ENCODE data around the gene ZDHHC21. TPM values are rescaled to one million over a fixed set of nuclear protein-coding genes. Genes with fewer than 3 reads are reported as not detected.

Gene ZDHHC21
- total RNA-seq, 1 experiment from 2014 or later, result 9.0 TPM

DNA sequence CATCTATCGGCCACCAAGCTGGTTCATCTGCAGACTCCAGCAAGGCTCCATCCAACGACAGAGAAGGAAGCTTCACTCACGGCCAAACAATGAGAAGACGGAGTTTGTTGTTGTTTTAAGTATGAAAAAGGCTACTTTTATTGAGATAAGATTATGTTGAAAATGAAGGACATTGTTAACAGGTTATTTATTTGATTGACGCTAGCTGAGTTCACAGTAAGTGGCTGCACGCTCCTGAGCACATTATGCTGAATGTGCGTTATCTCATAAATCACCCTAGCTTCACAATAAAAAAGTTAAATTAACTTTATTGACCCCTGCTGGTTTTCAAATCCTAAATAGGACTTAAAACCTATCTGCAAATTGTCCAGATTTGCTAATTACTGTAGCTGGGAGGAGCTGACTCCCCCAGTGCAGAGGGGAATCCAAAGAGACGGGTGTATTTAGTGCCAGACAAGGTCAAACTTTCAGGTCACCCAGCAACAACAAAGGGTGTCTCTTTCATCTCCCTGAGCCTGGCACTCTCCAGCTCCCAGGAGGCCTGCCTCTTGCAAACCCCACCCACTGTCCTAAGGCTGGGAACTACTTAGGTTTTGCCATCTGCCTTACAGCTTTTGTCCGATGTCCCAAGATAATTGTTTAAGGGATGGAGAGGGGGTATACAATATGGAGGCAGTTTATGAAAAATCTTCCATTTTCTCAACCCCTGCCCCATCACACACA is 129.2 kb downstream of the ZDHHC21 start:
- no peak overlapping the region for H3K18ac ChIP-seq (ENCODE audit: insufficient read length, low read depth, low read length)
- no peak overlapping the region for H2BK20ac ChIP-seq (ENCODE audit: low read depth, low read length, poor library complexity, severe bottlenecking)
- no peaks in the 10 kb centered on the region for H3K9me3 ChIP-seq (ENCODE audit: control insufficient read depth, low read depth, low read length)
- H3K79me1 ChIP-seq (ENCODE audit: insufficient read depth, low read depth, low read length, poor library complexity, severe bottlenecking), result no peaks in the 10 kb centered on the region
- no peak overlapping the region for H3K27ac ChIP-seq (ENCODE audit: insufficient read length, low read depth, low read length)
- H3K23ac ChIP-seq (ENCODE audit: insufficient read length, low read depth, low read length), result no peak overlapping the region
- no peaks in the 10 kb centered on the region for H4K20me1 ChIP-seq (ENCODE audit: control insufficient read depth, insufficient read depth, insufficient read length)
- Mint-ChIP-seq H3K36me3 (ENCODE audit: insufficient read depth in 1 of 3, low read depth in 3 of 3) (no peaks in the 10 kb centered on the region), H3K4me1 (peaks cover 24 to 42% of the 10 kb centered on the region in 2 experiments), H3K9me3 (no peaks in the 10 kb centered on the region; a peak in 1 of 5 replicates), H3K27ac (no peak overlapping the region), H3K4me3 (no peak overlapping the region), H3K27me3 (ENCODE audit: low read depth) (no peaks in the 10 kb centered on the region)
- H4K8ac ChIP-seq (replicated peaks; ENCODE audit: insufficient read length, low read depth, low read length), result no peak overlapping the region
- TF ChIP-seq, protein P1, sequence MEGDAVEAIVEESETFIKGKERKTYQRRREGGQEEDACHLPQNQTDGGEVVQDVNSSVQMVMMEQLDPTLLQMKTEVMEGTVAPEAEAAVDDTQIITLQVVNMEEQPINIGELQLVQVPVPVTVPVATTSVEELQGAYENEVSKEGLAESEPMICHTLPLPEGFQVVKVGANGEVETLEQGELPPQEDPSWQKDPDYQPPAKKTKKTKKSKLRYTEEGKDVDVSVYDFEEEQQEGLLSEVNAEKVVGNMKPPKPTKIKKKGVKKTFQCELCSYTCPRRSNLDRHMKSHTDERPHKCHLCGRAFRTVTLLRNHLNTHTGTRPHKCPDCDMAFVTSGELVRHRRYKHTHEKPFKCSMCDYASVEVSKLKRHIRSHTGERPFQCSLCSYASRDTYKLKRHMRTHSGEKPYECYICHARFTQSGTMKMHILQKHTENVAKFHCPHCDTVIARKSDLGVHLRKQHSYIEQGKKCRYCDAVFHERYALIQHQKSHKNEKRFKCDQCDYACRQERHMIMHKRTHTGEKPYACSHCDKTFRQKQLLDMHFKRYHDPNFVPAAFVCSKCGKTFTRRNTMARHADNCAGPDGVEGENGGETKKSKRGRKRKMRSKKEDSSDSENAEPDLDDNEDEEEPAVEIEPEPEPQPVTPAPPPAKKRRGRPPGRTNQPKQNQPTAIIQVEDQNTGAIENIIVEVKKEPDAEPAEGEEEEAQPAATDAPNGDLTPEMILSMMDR (conservative IDR thresholded peaks at IDR 0.05), result no peak
- H4K91ac ChIP-seq (ENCODE audit: insufficient read length, low read depth, low read length), result no peak overlapping the region
- 100% methylated on average over 1 of the region's 9 CpGs for WGBS (ENCODE audit: extremely low coverage, insufficient read length, low lambda C conversion rate)
- H3K56ac ChIP-seq (ENCODE audit: insufficient read length, low read depth, low read length), result no peak overlapping the region
- H3K27me3 ChIP-seq (ENCODE audit: insufficient read depth, low read length), result no peaks in the 10 kb centered on the region
- no peak overlapping the region for H2AFZ ChIP-seq (ENCODE audit: low read length)
- H3K79me2 ChIP-seq (ENCODE audit: insufficient read depth, low read length), result no peaks in the 10 kb centered on the region
- no peak overlapping the region for H2AK5ac ChIP-seq (ENCODE audit: insufficient read length, low read length)
- no peaks in the 10 kb centered on the region for H3K23me2 ChIP-seq (ENCODE audit: insufficient read length, low read depth, low read length, poor library complexity, severe bottlenecking)
- H4K5ac ChIP-seq (ENCODE audit: insufficient read length, low read depth, low read length), result no peak overlapping the region
- H3K9ac ChIP-seq (ENCODE audit: extremely low read depth, insufficient read length, low read length), result no peak overlapping the region
- no peak overlapping the region for H3K4me2 ChIP-seq (ENCODE audit: insufficient read depth, insufficient read length, low read length)
- H3K4me1 ChIP-seq (ENCODE audit: insufficient read depth, low read length), result no peaks in the 10 kb centered on the region; the same call in 1 of the 2 replicates
- no peak for DNase-seq
- no peak overlapping the region for H3K14ac ChIP-seq (ENCODE audit: insufficient read depth, low read length)
- no peak overlapping the region for H3K4ac ChIP-seq (ENCODE audit: low read depth, low read length)
- no peak overlapping the region for H2BK120ac ChIP-seq (ENCODE audit: low read depth, low read length, poor library complexity, severe bottlenecking)
- no peak overlapping the region for H2BK15ac ChIP-seq (ENCODE audit: low read depth, low read length)
- no peak overlapping the region for H2BK12ac ChIP-seq (ENCODE audit: insufficient read length, low read depth, low read length)
- H3T11ph ChIP-seq (ENCODE audit: low read length), result no peak overlapping the region
- no peak overlapping the region for H2BK5ac ChIP-seq (ENCODE audit: insufficient read length, low read length)
